DLD1 (cell line): ENCODE data around the gene NELFA.

ENCODE experiments used
- in situ Hi-C: cut with HindIII; loops from 2 replicates; pipeline ENCODE4 v1.10.0; 2017; ENCODE audit warnings: low sequenced_read_pairs

The NELFA gene

DNA sequence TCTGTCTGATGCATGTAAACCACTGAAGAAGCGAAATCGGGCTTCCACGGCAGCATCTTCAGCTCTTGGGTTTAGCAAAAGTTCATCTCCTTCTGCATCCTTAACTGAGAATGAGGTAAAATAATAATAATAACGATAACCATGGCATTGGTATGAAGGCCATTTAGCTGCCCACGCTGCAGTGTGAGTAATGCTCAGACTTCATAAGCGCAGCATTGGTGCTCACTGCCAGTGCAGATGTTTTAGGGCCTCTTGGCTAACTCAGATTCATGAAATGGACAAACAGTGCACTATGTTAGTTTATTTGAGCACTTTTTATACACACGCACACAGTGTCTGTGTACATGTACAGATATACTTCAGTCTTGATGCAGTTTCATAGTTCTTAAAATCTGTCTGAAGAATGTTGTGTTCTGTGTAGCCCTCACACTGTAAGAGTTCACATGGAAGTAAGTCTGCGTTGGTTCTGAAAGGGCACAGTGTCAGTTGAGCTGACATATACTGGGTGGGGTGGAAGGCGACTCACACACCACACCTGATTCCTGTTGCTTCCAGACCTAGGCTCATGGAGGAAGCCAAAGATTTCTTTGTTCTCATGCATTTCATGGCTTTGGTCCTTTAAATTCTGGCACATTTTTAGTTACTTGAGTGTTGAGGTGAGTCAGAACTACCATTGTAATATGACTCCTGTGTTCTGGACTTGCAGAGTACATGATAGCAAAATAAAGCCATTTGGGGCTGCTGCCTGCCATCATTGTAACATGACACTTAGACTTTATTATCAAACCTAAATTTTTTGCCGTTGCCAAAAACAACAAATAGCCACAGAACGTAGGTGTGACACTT is 68.9 kb downstream of the NELFA start:
- in situ Hi-C loops: no loop called here

DNA sequence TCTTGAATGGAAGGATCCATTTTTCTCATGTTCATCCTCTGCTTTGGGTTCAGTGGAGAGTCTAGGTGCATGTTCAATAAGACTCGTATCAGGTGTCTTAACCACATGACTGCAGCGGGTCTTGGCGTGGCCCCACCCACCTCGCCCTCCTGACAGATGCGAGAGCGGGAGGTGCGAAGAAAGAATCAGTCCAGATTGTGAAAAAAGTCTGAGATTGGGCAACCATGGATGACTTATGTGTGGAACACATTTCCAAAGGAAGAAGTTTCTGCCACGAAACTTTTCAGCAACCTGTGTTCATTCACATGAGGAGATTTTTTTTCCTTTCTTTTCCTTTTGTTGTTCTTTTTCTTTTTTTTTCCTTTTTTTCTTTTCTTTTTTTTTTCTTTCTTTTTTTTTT is 70.7 kb downstream of the NELFA start:
- in situ Hi-C loops: no loop called here

GRCh38 chr4:1937550-1937949 is 71.2 kb downstream of the NELFA start:
- in situ Hi-C loops: no loop called here

DNA sequence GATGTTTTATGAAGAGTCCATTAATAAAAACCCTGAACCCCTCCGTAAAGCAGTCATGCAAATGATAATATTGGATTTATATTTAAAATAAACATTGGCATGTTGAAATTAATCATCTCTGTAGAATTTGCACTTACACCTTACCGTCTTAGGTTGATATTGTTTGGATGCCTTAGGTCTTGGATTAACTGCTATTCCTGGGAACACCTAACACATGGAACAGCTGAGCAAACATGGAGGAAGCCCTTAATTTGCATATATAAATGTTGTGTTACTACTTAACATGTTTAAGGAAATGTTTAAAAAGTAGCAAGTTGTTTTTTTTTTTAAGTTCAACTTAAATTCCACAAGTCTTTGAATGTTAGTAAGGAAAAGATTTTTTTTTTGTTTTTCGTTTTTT is 75.1 kb downstream of the NELFA start:
- in situ Hi-C loops: no loop called here

DNA sequence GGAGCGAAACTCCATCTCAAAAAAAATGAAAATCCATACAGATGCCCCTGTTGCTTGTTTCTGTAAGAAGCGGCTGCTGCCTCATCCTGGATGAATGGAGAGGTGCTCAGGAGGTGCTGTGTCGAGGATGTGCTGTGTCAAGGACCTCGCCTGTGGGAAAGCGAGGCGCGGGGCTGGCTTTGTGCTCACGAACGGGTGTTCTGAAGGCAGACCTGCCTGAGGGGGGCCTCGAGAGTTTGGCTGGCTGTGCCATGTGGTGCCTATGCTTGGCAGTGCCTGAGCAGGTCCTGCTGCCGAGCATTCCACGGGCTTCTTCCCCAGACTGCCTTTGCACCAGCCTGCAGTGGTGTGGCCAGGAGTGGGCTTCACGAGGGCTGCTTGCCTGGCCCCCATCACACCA is 76.0 kb downstream of the NELFA start:
- in situ Hi-C loops: no loop called here
